SIG-M5 treated with dmso at 0.1 percent for 504 hours (cell line): ENCODE measurements around the gene YPEL1.
"Not testable (repeated sequence)": the region's sequence is repeated elsewhere in the genome, so short reads cannot be mapped to it uniquely, and the experiment has no call there.

Experiments used
- DNase-seq: peaks from one replicate; lab custom pipeline; 2025; ENCODE audit not compliant: unreplicated experiment; lab: John Stamatoyannopoulos, UW

Gene YPEL1

DNA sequence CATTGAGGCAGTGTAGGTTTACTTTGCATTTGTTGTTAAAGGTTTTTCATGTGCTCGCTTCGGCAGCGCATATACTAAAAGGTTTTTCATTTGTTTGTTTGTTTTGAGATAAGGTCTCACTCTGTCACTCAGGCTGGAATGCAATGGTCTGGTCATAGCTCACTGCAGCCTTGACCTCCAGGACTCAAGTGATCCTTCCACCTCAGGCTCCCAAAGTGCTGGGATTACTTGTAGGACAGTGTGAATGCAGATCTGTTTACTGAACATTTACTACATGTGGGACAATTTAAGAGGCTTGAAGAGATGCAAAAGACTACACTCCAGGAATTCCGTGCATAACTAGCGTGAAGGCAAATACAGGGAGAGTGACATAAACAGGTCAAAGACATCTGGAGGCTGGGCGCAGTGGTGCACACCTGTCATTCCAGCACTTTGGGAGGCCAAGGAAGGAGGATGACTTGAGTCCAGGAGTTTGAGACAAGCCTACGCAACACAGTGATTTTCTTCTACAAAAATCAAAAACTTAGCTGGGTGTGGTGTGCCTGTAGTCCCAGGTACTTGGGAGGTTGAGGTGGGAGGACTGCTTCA lies 34.1 kb downstream of the YPEL1 start:
- DNase-seq, result no peak

GRCh38 chr22:21700822-21701221 lies 34.8 kb downstream of the YPEL1 start:
- no peak for DNase-seq

- no peak for DNase-seq
Observed at GRCh38 chr22:21699643-21700042, 36.0 kb downstream of the YPEL1 start.

DNA sequence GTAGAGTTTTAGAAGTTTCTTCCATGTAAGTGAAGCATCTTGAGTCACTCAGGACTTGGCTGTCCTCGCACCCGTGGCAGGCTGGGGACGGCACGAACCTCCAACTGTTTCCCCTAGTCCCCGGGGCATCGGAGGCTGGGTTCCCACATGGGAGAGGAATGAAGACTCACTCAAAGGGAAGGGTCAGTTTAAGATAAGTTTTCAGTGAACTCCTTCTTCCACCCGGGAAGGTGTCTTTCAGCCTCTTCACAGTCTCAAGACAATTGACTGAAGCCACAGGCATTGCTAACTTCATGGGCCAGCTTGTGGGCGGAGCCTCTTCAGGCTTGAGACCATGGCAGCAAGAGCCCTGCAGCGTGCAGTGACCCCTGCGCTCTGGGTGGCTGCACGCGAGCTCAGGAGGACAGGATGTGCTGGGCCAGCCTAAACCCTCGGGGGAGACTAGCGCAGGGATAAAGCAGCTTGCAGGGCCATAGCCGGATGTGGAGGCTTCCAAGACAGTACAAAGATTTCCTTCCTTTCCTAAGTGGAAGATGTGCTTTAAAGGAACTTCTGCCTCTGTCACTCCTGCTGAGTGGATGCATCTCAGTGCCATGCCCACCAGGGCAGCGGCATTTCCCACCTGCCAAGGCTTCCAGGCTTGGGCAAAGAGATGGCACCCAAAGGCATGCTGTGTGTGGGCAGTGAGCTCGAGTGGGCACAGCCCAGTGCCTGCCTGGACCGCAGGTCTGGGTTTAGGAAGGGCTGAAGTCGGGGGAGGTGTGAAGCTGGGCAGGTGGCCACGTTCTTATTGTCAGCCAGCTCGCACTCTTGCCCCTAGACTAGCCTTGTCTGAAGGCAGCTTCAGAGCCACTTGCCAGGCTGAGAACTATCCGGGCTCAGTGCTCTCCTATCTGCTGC lies 36.9 kb downstream of the YPEL1 start:
- DNase-seq, result no peak

GRCh38 chr22:21697880-21698279 lies 37.7 kb downstream of the YPEL1 start:
- DNase-seq, result no peak

DNA sequence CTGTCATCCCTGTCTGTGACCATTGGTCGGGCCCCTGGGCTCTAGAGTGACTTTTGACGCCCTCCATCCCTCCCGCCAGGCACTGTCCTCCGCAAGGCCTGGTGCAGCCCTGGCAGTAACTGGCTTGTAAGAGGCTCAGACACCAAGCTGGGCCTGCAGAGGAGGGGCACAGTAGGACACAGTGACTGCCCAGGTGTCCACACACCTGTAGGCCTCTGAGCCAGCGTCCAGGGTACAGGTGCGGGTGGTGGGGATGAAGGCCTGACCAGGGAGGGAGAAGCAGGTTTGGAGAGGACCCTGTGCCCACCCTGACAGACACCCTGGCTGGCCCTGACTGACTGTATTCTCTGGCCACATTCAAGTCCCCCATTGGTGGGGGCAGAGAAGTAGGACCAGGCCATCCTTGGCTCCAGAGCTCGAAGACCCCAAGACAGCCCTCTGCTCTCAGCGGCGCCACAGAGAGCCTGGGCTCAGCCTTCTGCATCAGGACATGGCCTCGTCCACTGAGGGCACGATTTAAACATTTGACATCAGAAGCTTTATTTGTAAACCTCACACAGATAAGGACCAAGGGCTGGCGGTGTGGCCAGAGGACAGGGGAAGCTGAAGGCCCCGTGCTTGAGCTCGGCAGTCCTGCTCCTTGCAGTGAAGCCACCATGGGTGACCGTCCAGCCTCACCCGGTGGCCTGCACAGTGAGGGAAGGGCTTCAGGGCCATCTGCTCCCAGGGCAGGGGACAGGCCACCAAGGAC lies 38.4 kb downstream of the YPEL1 start:
- DNase-seq, result no peak

DNA sequence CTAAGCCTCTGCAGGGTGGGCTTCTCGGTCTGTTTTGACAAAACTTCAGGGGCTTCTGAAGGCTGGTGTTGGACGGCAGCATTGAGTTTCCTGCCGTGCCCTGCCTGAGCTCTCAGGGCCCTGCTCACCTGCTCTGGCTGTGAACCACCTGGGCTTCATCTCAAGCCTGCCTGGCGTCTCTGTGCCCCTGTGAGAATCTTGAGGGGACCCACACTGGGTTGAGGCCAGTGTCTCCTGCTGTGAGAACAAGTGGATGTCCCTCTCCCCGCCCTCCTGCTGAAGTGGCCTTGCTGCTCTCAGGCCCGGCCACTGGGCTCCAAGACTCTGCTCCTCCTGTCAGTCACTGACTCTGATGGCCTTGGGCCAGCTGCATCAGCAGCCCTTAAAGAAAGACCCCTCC lies 39.5 kb downstream of the YPEL1 start:
- no peak for DNase-seq

DNA sequence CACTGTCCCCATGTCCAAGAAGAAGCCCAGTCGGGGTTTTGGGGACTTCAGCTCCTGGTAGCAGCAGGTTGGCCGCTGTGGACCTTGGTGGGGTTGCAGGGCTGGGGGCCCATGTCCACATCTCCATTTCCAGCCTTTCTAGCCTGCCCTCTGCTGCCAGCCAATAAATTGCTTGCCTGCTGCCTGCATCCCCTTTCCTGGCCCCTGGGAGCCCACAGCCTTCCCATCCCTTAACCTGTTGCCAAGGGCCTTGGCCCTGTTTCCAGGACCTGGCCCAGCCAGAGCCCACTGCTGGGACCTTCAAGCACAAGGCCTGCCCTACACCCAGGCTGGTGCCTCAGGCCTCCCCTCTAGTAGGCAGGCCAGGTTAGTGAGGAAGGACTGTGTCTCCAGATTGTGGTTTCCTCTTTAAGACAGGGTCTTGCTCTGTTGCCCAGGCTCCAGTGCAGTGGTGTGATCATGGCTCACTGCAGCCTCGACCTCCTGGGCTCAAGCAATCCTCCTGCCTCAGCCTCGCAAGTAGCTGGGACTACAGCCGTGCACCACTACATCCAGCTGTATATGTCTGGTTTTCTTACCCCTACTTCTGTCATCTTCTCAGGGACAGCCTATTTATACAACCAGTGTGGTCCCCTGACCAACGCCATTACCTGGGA lies 40.0 kb downstream of the YPEL1 start:
- DNase-seq, result no peak

- no peak for DNase-seq
Observed at GRCh38 chr22:21694795-21695429, 40.7 kb downstream of the YPEL1 start.

GRCh38 chr22:21694394-21694793 lies 41.2 kb downstream of the YPEL1 start:
- DNase-seq, result no peak

- DNase-seq, result no peak
Observed at GRCh38 chr22:21693999-21694341, 41.6 kb downstream of the YPEL1 start.

DNA sequence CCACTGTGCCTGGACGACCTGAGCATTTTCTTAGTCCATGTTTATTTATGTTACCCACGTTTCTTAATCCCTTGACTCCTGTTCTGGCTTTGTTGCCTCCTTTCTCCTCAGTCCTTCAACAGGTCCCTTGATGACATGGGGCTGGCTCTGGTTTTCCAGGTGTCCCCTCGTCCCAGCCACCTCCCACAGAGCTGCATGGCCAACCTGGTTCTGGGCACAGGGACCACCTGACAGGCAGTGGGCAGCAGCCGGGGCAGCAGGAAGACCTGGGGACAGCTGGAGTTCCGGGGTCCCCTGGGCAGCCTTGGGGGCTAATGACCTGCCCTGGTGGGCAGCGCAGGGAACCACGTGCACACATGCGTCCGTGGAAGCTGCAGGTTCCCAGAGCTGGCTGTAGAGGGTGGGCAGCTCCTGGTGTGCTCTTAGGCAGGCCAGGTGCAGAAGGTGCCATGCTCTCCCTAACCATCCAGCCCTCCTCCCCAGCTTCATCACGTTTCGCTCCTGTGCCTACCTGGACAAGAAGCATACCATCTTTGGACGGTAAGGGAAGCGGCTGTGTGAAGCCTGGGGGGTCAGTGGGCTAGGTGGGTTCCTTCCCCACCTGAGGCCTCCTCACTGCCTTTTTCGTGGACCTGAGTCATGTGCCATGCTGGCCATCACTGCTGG lies 42.1 kb downstream of the YPEL1 start:
- no peak for DNase-seq

DNA sequence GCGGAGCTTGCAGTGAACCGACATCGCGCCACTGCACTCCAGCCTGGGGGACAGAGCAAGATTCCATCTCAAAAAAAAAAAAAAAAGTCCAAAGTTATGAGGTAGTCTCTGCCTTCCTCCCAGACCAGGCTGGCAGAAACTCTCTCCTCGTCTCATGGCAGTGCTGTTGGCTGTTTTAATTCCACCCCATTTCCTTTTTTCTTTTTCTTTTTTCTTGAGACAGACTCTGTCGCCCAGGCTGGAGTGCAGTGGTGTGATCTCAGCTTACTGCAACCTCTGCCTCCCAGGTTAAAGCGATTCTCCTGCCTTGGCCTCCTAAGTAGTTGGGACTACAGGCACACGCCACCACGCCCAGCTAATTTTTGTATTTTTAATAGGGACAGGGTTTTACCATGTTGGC lies 42.7 kb downstream of the YPEL1 start:
- DNase-seq, result not testable (repeated sequence)

GRCh38 chr22:21691816-21692215 lies 43.8 kb downstream of the YPEL1 start:
- no peak for DNase-seq

DNA sequence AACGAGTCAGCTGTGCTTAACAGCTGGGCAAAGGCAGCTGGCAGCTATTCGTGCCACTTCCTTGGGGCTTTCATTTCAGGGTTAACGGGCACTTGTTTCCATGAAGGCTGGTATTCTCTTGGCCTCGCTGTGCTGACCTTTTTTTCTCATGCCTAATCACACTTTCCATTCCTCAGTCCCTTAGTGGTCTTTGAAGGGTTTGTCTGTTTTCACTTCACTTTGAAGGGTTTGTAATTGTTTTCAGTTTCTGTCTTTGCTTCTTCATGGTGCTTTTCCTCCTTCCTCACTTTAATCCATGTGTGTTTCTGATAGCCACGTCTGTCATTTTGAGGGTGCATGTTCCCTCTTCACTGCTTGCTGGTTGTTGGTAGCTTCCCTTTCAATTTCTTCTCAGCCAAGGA lies 45.2 kb downstream of the YPEL1 start:
- DNase-seq, result no peak

DNA sequence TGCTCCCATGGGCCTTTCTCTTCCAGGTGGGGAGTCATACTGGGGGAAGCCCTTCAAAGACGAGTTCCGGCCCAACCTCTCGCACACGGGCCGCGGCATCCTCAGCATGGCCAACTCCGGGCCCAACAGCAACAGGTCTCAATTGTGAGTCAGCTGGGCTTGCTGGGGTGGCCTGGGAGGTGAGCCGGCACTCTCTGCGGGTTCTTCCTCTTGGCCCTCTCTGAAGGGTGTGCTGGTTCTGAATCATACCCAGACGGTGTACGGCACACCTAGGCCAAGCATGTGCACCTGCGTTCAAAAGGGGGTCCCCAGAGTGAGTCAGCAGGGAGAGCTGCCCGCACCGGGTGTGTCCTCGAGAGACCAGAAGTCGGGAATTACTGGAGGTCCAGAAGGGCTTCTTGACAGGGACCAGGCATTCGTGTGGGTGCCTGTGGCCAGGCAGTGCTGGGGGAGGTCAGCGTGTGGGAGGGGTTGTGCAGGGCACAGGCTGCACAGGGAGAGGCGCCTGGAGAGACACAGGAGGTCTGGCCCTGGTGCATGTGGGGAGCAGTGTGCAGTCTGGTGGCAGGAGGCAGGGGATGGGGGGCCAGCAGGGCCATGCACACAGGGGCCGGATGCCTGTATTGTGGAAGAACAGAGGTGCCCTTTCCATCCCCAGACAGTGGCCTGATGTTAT lies 46.8 kb downstream of the YPEL1 start:
- DNase-seq, result no peak

DNA sequence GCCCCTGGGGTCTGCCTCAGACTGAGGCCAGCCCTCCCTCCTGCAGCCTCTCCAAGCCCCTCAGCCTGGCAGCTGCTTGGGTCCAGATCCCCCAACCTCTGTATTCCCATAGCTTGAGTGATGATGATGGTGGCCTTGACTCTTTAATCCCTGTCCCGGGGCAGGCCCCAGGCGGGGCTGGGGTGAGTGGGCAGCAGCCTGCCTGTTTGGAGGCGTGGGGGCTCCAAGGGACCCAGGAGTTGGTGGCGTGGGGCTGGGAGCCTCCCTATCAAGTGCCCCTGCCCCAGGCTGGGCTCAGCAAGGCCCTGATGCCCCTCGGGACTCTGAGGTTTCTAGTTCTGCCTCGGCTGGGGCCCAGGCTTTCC lies 47.3 kb downstream of the YPEL1 start:
- no peak for DNase-seq

GRCh38 chr22:21687685-21688259 lies 47.8 kb downstream of the YPEL1 start:
- DNase-seq, result no peak

DNA sequence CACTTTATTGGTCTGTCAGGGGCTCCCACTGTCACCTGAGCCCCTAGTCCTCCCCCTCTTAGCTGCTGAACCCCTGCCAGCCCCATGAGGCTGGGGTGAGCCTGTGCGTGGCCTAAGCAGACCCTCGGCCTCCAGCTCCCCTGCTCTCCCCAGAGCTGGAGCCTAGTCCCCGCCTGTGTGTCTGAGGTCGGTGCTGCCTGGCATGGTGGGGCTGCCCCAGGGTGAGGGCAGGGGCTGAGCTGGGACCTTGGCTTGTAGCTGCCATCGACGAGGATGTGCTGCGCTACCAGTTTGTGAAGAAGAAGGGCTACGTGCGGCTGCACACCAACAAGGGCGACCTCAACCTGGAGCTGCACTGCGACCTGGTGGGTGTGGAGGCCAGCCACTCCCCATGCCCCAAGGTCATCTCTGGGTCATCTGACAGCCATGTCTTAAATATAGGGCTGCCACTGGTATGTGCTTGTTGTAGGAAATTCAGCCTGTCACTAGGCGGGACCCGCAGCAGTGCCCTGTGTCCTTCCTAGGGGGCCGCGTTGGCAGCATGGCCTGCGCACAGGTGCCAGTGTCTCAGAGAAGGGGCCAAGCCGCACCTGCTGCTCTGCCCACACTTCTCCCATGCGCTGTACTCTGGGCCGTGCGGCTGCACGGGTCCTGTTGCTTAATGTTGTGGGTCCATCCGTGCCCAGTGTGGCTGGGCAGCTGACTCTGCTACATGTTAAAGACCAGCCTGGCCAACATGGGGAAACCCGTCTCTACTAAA lies 48.8 kb downstream of the YPEL1 start:
- DNase-seq, result no peak
